ENCODE measurements around the gene SLC34A1.

The SLC34A1 gene

GRCh38 chr5:177429248-177430040 is 45.2 kb downstream of the SLC34A1 start:
- peak overlapping the region; percentile 0 for H3K4me3 ChIP-seq (ENCODE audit: insufficient read depth, low read length, poor library complexity, severe bottlenecking)
- peaks cover 22% of the 10 kb centered on the region for H3K79me2 ChIP-seq (ENCODE audit: insufficient read depth, low read length)
- peak overlapping the region; percentile 68; the same call in 1 of the 2 replicates for H3K9ac ChIP-seq (ENCODE audit: low read length)
- H4K20me1 ChIP-seq (ENCODE audit: low read depth, low read length) = no peaks in the 10 kb centered on the region; the same call in 1 of the 2 replicates
- TF ChIP-seq EZH2phosphoT487 (conservative IDR thresholded peaks at IDR 0.05; ENCODE audit: low read length) = no peak
- TF ChIP-seq, protein P1, sequence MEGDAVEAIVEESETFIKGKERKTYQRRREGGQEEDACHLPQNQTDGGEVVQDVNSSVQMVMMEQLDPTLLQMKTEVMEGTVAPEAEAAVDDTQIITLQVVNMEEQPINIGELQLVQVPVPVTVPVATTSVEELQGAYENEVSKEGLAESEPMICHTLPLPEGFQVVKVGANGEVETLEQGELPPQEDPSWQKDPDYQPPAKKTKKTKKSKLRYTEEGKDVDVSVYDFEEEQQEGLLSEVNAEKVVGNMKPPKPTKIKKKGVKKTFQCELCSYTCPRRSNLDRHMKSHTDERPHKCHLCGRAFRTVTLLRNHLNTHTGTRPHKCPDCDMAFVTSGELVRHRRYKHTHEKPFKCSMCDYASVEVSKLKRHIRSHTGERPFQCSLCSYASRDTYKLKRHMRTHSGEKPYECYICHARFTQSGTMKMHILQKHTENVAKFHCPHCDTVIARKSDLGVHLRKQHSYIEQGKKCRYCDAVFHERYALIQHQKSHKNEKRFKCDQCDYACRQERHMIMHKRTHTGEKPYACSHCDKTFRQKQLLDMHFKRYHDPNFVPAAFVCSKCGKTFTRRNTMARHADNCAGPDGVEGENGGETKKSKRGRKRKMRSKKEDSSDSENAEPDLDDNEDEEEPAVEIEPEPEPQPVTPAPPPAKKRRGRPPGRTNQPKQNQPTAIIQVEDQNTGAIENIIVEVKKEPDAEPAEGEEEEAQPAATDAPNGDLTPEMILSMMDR (IDR thresholded peaks at IDR 0.05; ENCODE audit: insufficient read depth, low read length, poor library complexity, severe bottlenecking) = no peak
- H2AFZ ChIP-seq (ENCODE audit: low read depth, low read length, severe bottlenecking) = no peak overlapping the region
- peak overlapping the region; percentile 95 for H3K27ac ChIP-seq (ENCODE audit: low read depth, low read length)
- no peaks in the 10 kb centered on the region for H3K36me3 ChIP-seq (ENCODE audit: low read length)
- H3F3A ChIP-seq (ENCODE audit: insufficient read depth) = peaks cover 52% of the 10 kb centered on the region
- H3K4me2 ChIP-seq (ENCODE audit: low read depth, low read length, poor library complexity, severe bottlenecking) = peak overlapping the region; percentile 71
- H3K9me3 ChIP-seq (ENCODE audit: insufficient read depth, low read length) = no peaks in the 10 kb centered on the region
- no peaks in the 10 kb centered on the region for H3K27me3 ChIP-seq (ENCODE audit: low read length)
- no peaks in the 10 kb centered on the region for H3K9me2 ChIP-seq (replicated peaks; ENCODE audit: insufficient read depth, low read length)

DNA sequence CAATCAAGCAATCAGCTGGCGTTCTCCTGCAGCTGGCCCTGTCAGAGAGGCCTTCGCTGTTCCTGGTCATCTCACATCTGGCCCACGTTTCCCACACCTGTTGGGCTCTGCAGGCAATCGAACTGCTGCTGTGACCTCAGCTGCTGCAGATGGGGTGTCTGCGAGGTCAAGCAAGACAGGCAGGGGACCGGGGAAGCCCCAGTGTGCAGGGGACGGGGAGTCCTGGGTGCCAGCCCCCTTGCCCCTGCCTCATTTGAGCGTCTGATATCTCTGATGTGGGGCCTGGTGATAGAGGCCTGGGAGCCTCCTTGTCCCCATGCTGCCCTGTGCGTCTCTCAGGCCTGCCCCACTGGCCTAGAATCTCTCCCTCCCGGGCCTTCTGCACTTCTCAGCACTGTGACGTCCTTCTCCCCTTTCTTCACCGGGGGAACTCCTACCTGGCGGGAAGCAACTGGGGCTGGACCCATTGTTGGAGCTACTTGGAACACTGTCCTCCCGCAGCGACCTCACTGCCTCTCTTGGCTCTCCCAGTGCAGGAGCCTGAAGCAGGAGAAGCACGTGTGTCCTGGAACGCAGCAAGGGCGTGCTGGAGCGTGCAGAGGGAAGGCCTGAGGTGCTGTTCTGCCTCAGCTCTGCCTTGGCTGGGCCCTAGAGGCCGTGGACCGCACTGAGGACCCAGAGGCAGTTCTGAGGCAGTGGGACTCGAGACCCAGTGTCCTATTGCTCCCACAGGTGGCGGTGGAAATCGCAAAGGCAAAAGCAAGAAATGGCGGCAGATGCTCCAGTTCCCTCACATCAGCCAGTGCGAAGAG is 46.1 kb downstream of the SLC34A1 start:
- Histone ChIP-seq H4K20me1 (ENCODE audit: low read depth, low read length) (no peaks in the 10 kb centered on the region; the same call in 1 of the 2 replicates), H3K79me2 (ENCODE audit: insufficient read depth, low read length) (peaks cover 22% of the 10 kb centered on the region), H3K27me3 (ENCODE audit: low read length) (no peaks in the 10 kb centered on the region), H3K4me2 (ENCODE audit: low read depth, low read length, poor library complexity, severe bottlenecking) (peak overlapping the region; percentile 71), H2AFZ (ENCODE audit: low read depth, low read length, severe bottlenecking) (no peak overlapping the region), H3K36me3 (ENCODE audit: low read length) (no peaks in the 10 kb centered on the region), H3F3A (ENCODE audit: insufficient read depth) (peaks cover 52% of the 10 kb centered on the region), H3K9ac (ENCODE audit: low read length) (peak overlapping the region; percentile 48), H3K4me3 (ENCODE audit: insufficient read depth, low read length, poor library complexity, severe bottlenecking) (no peak overlapping the region), H3K9me2 (replicated peaks; ENCODE audit: insufficient read depth, low read length) (no peaks in the 10 kb centered on the region), H3K9me3 (ENCODE audit: insufficient read depth, low read length) (no peaks in the 10 kb centered on the region), H3K27ac (ENCODE audit: low read depth, low read length) (peak overlapping the region; percentile 95)
- TF ChIP-seq, protein P1 (IDR thresholded peaks at IDR 0.05; ENCODE audit: insufficient read depth, low read length, poor library complexity, severe bottlenecking) = no peak
- no peak for TF ChIP-seq EZH2phosphoT487 (conservative IDR thresholded peaks at IDR 0.05; ENCODE audit: low read length)

DNA sequence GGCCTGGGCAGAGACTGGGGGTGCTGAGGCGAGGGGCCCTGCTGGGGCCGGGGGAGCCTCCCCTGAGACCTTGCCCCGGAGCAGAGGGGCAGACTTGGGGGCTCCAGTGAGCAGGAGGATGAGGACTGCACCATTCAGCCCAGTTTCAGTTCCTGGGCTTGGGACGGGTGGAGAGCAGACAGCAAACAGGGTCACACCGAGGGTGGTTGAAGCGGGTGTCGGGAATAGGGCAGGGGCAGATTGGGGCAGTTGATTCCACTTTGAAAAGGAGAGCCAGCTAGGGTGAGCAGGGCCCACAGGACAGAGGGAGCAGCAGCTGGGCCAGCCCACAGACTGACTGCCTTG is 46.7 kb downstream of the SLC34A1 start:
- no peaks in the 10 kb centered on the region for H3K9me3 ChIP-seq (ENCODE audit: insufficient read depth, low read length)
- H3K27ac ChIP-seq (ENCODE audit: low read depth, low read length) = peak overlapping the region; percentile 95
- peaks cover 22% of the 10 kb centered on the region for H3K79me2 ChIP-seq (ENCODE audit: insufficient read depth, low read length)
- no peak overlapping the region for H3K4me3 ChIP-seq (ENCODE audit: insufficient read depth, low read length, poor library complexity, severe bottlenecking)
- H3K9ac ChIP-seq (ENCODE audit: low read length) = peak overlapping the region; percentile 48
- H2AFZ ChIP-seq (ENCODE audit: low read depth, low read length, severe bottlenecking) = no peak overlapping the region
- no peak for TF ChIP-seq EZH2phosphoT487 (conservative IDR thresholded peaks at IDR 0.05; ENCODE audit: low read length)
- TF ChIP-seq, protein P1 (IDR thresholded peaks at IDR 0.05; ENCODE audit: insufficient read depth, low read length, poor library complexity, severe bottlenecking) = no peak
- no peaks in the 10 kb centered on the region for H3K36me3 ChIP-seq (ENCODE audit: low read length)
- no peaks in the 10 kb centered on the region for H3K27me3 ChIP-seq (ENCODE audit: low read length)
- peaks cover 52% of the 10 kb centered on the region for H3F3A ChIP-seq (ENCODE audit: insufficient read depth)
- H3K4me2 ChIP-seq (ENCODE audit: low read depth, low read length, poor library complexity, severe bottlenecking) = peak overlapping the region; percentile 71
- H3K9me2 ChIP-seq (replicated peaks; ENCODE audit: insufficient read depth, low read length) = no peaks in the 10 kb centered on the region
- H4K20me1 ChIP-seq (ENCODE audit: low read depth, low read length) = no peaks in the 10 kb centered on the region; the same call in 1 of the 2 replicates

Data from SU-DHL-6 (cell line).